ENCODE measurements around the gene C8B. TPM values are rescaled to one million over a fixed set of nuclear protein-coding genes. Genes with fewer than 3 reads are reported as not detected.

C8B gene
- total and polyA plus RNA-seq, 9 donors: 0.25 to 0.40 TPM; not detected in 7

GRCh38 chr1:56933161-56933560, 32.7 kb downstream of the C8B start:
- no peak for DNase-seq
- WGBS (ENCODE audit: insufficient coverage): 74% methylated on average over 2 of the region's 2 CpGs
- H3K4me3 ChIP-seq (ENCODE audit: low read length): no peak overlapping the region

GRCh38 chr1:56931686-56932085, 34.1 kb downstream of the C8B start:
- no peak for DNase-seq
- no CpG with 5 or more reads among the region's 3 CpGs for WGBS (ENCODE audit: insufficient coverage)
- Histone ChIP-seq H3K4me3 (ENCODE audit: low read length) (no peak overlapping the region), H3K4me1 (ENCODE audit: control insufficient read depth, insufficient read depth, low read length) (no peaks in the 10 kb centered on the region), H3K27me3 (ENCODE audit: control insufficient read depth, insufficient read depth, low read length) (peaks cover 2% of the 10 kb centered on the region), H3K27ac (ENCODE audit: low read length) (no peak overlapping the region), H3K9me3 (replicated peaks; ENCODE audit: control insufficient read depth, low read depth, low read length) (no peaks in the 10 kb centered on the region), H3K36me3 (ENCODE audit: control insufficient read depth, insufficient read depth, low read length) (no peaks in the 10 kb centered on the region)

More at GRCh38 chr1:56933161-56933560, 32.7 kb downstream of the C8B start:
- Histone ChIP-seq H3K4me1 (ENCODE audit: control insufficient read depth, insufficient read depth, low read length) (no peaks in the 10 kb centered on the region), H3K27ac (ENCODE audit: low read length) (no peak overlapping the region), H3K36me3 (ENCODE audit: control insufficient read depth, insufficient read depth, low read length) (no peaks in the 10 kb centered on the region), H3K9me3 (replicated peaks; ENCODE audit: control insufficient read depth, low read depth, low read length) (no peaks in the 10 kb centered on the region), H3K27me3 (ENCODE audit: control insufficient read depth, insufficient read depth, low read length) (peaks cover 2% of the 10 kb centered on the region)

GRCh38 chr1:56931211-56931610, 34.6 kb downstream of the C8B start:
- DNase-seq: no peak
- WGBS (ENCODE audit: insufficient coverage): no CpG with 5 or more reads among the region's 3 CpGs
- Histone ChIP-seq H3K4me1 (ENCODE audit: control insufficient read depth, insufficient read depth, low read length) (no peaks in the 10 kb centered on the region), H3K27ac (ENCODE audit: low read length) (no peak overlapping the region), H3K36me3 (ENCODE audit: control insufficient read depth, insufficient read depth, low read length) (no peaks in the 10 kb centered on the region), H3K27me3 (ENCODE audit: control insufficient read depth, insufficient read depth, low read length) (peaks cover 4% of the 10 kb centered on the region), H3K4me3 (ENCODE audit: low read length) (no peak overlapping the region), H3K9me3 (replicated peaks; ENCODE audit: control insufficient read depth, low read depth, low read length) (no peaks in the 10 kb centered on the region)

GRCh38 chr1:56929492-56929891, 36.3 kb downstream of the C8B start:
- no peak for DNase-seq
- Histone ChIP-seq H3K27me3 (ENCODE audit: control insufficient read depth, insufficient read depth, low read length) (peaks cover 4% of the 10 kb centered on the region), H3K27ac (ENCODE audit: low read length) (no peak overlapping the region), H3K9me3 (replicated peaks; ENCODE audit: control insufficient read depth, low read depth, low read length) (no peaks in the 10 kb centered on the region), H3K36me3 (ENCODE audit: control insufficient read depth, insufficient read depth, low read length) (no peaks in the 10 kb centered on the region), H3K4me3 (ENCODE audit: low read length) (no peak overlapping the region), H3K4me1 (ENCODE audit: control insufficient read depth, insufficient read depth, low read length) (no peaks in the 10 kb centered on the region)
- 57% methylated on average over 1 of the region's 2 CpGs for WGBS (ENCODE audit: insufficient coverage)

- Histone ChIP-seq H3K27ac (ENCODE audit: low read length) (no peak overlapping the region), H3K4me1 (ENCODE audit: control insufficient read depth, insufficient read depth, low read length) (no peaks in the 10 kb centered on the region), H3K36me3 (ENCODE audit: control insufficient read depth, insufficient read depth, low read length) (no peaks in the 10 kb centered on the region), H3K9me3 (replicated peaks; ENCODE audit: control insufficient read depth, low read depth, low read length) (no peaks in the 10 kb centered on the region), H3K27me3 (ENCODE audit: control insufficient read depth, insufficient read depth, low read length) (peaks cover 4% of the 10 kb centered on the region), H3K4me3 (ENCODE audit: low read length) (no peak overlapping the region)
- WGBS (ENCODE audit: insufficient coverage): no CpG with 5 or more reads among the region's 3 CpGs
- no peak for DNase-seq
These were observed 37.8 kb downstream of the C8B start for GRCh38 chr1:56927986-56928385.

GRCh38 chr1:56927171-56927570, 38.6 kb downstream of the C8B start:
- H3K4me1 ChIP-seq (ENCODE audit: control insufficient read depth, insufficient read depth, low read length): no peaks in the 10 kb centered on the region
- no peak overlapping the region for H3K27ac ChIP-seq (ENCODE audit: low read length)
- H3K27me3 ChIP-seq (ENCODE audit: control insufficient read depth, insufficient read depth, low read length): peaks cover 4% of the 10 kb centered on the region
- DNase-seq: no peak
- no peaks in the 10 kb centered on the region for H3K36me3 ChIP-seq (ENCODE audit: control insufficient read depth, insufficient read depth, low read length)
- WGBS (ENCODE audit: insufficient coverage): 40% methylated on average over 1 of the region's 4 CpGs
- no peak overlapping the region for H3K4me3 ChIP-seq (ENCODE audit: low read length)
- H3K9me3 ChIP-seq (replicated peaks; ENCODE audit: control insufficient read depth, low read depth, low read length): no peaks in the 10 kb centered on the region

- H3K9me3 ChIP-seq (replicated peaks; ENCODE audit: control insufficient read depth, low read depth, low read length): no peaks in the 10 kb centered on the region
- H3K4me3 ChIP-seq (ENCODE audit: low read length): no peak overlapping the region
- DNase-seq: no peak
- H3K27ac ChIP-seq (ENCODE audit: low read length): no peak overlapping the region
- H3K27me3 ChIP-seq (ENCODE audit: control insufficient read depth, insufficient read depth, low read length): peaks cover 4% of the 10 kb centered on the region
- H3K36me3 ChIP-seq (ENCODE audit: control insufficient read depth, insufficient read depth, low read length): no peaks in the 10 kb centered on the region
- peaks cover 8% of the 10 kb centered on the region for H3K4me1 ChIP-seq (ENCODE audit: control insufficient read depth, insufficient read depth, low read length)
These were observed 40.6 kb downstream of the C8B start for GRCh38 chr1:56925193-56925592.

- H3K27ac ChIP-seq (ENCODE audit: low read length): no peak overlapping the region
- H3K36me3 ChIP-seq (ENCODE audit: control insufficient read depth, insufficient read depth, low read length): no peaks in the 10 kb centered on the region
- peaks cover 8% of the 10 kb centered on the region for H3K4me1 ChIP-seq (ENCODE audit: control insufficient read depth, insufficient read depth, low read length)
- no peaks in the 10 kb centered on the region for H3K9me3 ChIP-seq (replicated peaks; ENCODE audit: control insufficient read depth, low read depth, low read length)
- WGBS (ENCODE audit: insufficient coverage): 94% methylated on average over 3 of the region's 5 CpGs
- DNase-seq: no peak
- H3K27me3 ChIP-seq (ENCODE audit: control insufficient read depth, insufficient read depth, low read length): peaks cover 2% of the 10 kb centered on the region
- H3K4me3 ChIP-seq (ENCODE audit: low read length): no peak overlapping the region
These were observed 41.7 kb downstream of the C8B start for GRCh38 chr1:56924116-56924515.

- Histone ChIP-seq H3K4me1 (ENCODE audit: control insufficient read depth, insufficient read depth, low read length) (peaks cover 8% of the 10 kb centered on the region), H3K36me3 (ENCODE audit: control insufficient read depth, insufficient read depth, low read length) (no peaks in the 10 kb centered on the region), H3K27ac (ENCODE audit: low read length) (no peak overlapping the region), H3K27me3 (ENCODE audit: control insufficient read depth, insufficient read depth, low read length) (peaks cover 2% of the 10 kb centered on the region), H3K9me3 (replicated peaks; ENCODE audit: control insufficient read depth, low read depth, low read length) (no peaks in the 10 kb centered on the region), H3K4me3 (ENCODE audit: low read length) (no peak overlapping the region)
- WGBS (ENCODE audit: insufficient coverage): 15% methylated on average over 3 of the region's 3 CpGs
- no peak for DNase-seq
These were observed 42.6 kb downstream of the C8B start for GRCh38 chr1:56923201-56923600.

GRCh38 chr1:56922507-56922906, 43.3 kb downstream of the C8B start:
- no CpG with 5 or more reads among the region's 1 CpG for WGBS (ENCODE audit: insufficient coverage)

GRCh38 chr1:56922070-56922469, 43.7 kb downstream of the C8B start:
- Histone ChIP-seq H3K27me3 (ENCODE audit: control insufficient read depth, insufficient read depth, low read length) (peaks cover 4% of the 10 kb centered on the region), H3K4me1 (ENCODE audit: control insufficient read depth, insufficient read depth, low read length) (peaks cover 9% of the 10 kb centered on the region), H3K36me3 (ENCODE audit: control insufficient read depth, insufficient read depth, low read length) (no peaks in the 10 kb centered on the region), H3K27ac (ENCODE audit: low read length) (no peak overlapping the region), H3K9me3 (replicated peaks; ENCODE audit: control insufficient read depth, low read depth, low read length) (no peaks in the 10 kb centered on the region), H3K4me3 (ENCODE audit: low read length) (no peak overlapping the region)
- 70% methylated on average over 3 of the region's 4 CpGs for WGBS (ENCODE audit: insufficient coverage)
- DNase-seq: no peak

More at GRCh38 chr1:56922507-56922906, 43.3 kb downstream of the C8B start:
- H3K4me3 ChIP-seq (ENCODE audit: low read length): no peak overlapping the region
- no peaks in the 10 kb centered on the region for H3K9me3 ChIP-seq (replicated peaks; ENCODE audit: control insufficient read depth, low read depth, low read length)
- peaks cover 2% of the 10 kb centered on the region for H3K27me3 ChIP-seq (ENCODE audit: control insufficient read depth, insufficient read depth, low read length)
- H3K4me1 ChIP-seq (ENCODE audit: control insufficient read depth, insufficient read depth, low read length): peaks cover 8% of the 10 kb centered on the region
- H3K27ac ChIP-seq (ENCODE audit: low read length): no peak overlapping the region
- H3K36me3 ChIP-seq (ENCODE audit: control insufficient read depth, insufficient read depth, low read length): no peaks in the 10 kb centered on the region
- no peak for DNase-seq

Data from muscle of leg (tissue), 11 donors.